HepG2 (cell line): ENCODE results near the gene HDGFL2. TPM values are rescaled to one million over a fixed set of nuclear protein-coding genes. Genes with fewer than 3 reads are reported as not detected.

ENCODE experiments used
- ATF5 ChIP-seq: sonication (generic); formaldehyde crosslinking; IDR thresholded peaks from 2 replicates; pipeline ENCODE4 v1.4.0; 2020; ENCODE audit warnings: mild to moderate bottlenecking, low read depth, missing genetic modification reagents
- CHCHD3 ChIP-seq: sonication (generic); formaldehyde crosslinking; IDR thresholded peaks from 2 replicates; pipeline ENCODE4 v1.8.0; 2022; ENCODE audit warnings: mild to moderate bottlenecking, missing genetic modification reagents, moderate library complexity
- ELF3 ChIP-seq: IDR thresholded peaks from 2 replicates; pipeline ENCODE4 v1.6.1; 2016; ENCODE audit warnings: missing genetic modification reagents, missing compliant biosample characterization
- EP300 ChIP-seq, 3 experiments: sonication (generic) in 1 of 3; formaldehyde crosslinking in 1 of 3; IDR thresholded peaks; 2 replicates each; pipeline versions ENCODE4 v1.5.1 to v1.6.1; 2011 to 2020; ENCODE audit warnings: low read depth in 2 of 3, low read length in 2 of 3, borderline replicate concordance in 1 of 3, improper control_type of control experiment in 1 of 3, mild to moderate bottlenecking in 1 of 3, missing genetic modification reagents in 1 of 3, moderate library complexity in 1 of 3
- GLMP ChIP-seq: sonication (generic); formaldehyde crosslinking; IDR thresholded peaks from 2 replicates; pipeline ENCODE4 v1.9.0; 2021; ENCODE audit warnings: missing genetic modification reagents, mild to moderate bottlenecking, borderline replicate concordance
- HIVEP1 ChIP-seq: sonication (generic); formaldehyde crosslinking; IDR thresholded peaks from 2 replicates; pipeline ENCODE4 v1.4.0; 2020; ENCODE audit warnings: mild to moderate bottlenecking, missing genetic modification reagents
- ISL2 ChIP-seq: sonication (generic); formaldehyde crosslinking; IDR thresholded peaks from 2 replicates; pipeline ENCODE4 v1.5.0; 2020; ENCODE audit warnings: missing genetic modification reagents
- KDM2A ChIP-seq: sonication (generic); formaldehyde crosslinking; IDR thresholded peaks from 2 replicates; pipeline ENCODE4 v1.4.0; 2020; ENCODE audit warnings: low read depth, missing genetic modification reagents, borderline replicate concordance
- KLF12 ChIP-seq: sonication (generic); formaldehyde crosslinking; IDR thresholded peaks from 2 replicates; pipeline ENCODE4 v1.4.0; 2020; ENCODE audit warnings: missing genetic modification reagents, borderline replicate concordance
- MIER3 ChIP-seq: IDR thresholded peaks from 2 replicates; pipeline ENCODE4 v1.6.1; 2016; ENCODE audit warnings: missing compliant biosample characterization, borderline replicate concordance
- SALL2 ChIP-seq: sonication (generic); formaldehyde crosslinking; IDR thresholded peaks from 2 replicates; pipeline ENCODE4 v1.8.1; 2023; ENCODE audit warnings: mild to moderate bottlenecking, missing genetic modification reagents, inconsistent platforms
- SMAD3 ChIP-seq: sonication (generic); formaldehyde crosslinking; IDR thresholded peaks from 2 replicates; pipeline ENCODE4 v1.4.0; 2020; ENCODE audit warnings: missing genetic modification reagents
- SP2 ChIP-seq: sonication (generic); formaldehyde crosslinking; IDR thresholded peaks from 2 replicates; pipeline ENCODE4 v1.5.1; 2020; ENCODE audit warnings: mild to moderate bottlenecking, missing genetic modification reagents
- ZBTB4 ChIP-seq: sonication (generic); formaldehyde crosslinking; IDR thresholded peaks from 2 replicates; pipeline ENCODE4 v1.4.0; 2020; ENCODE audit warnings: missing genetic modification reagents, mild to moderate bottlenecking, borderline replicate concordance
- ZFP1 ChIP-seq: IDR thresholded peaks from 2 replicates; pipeline ENCODE4 v1.6.1; 2016
- ZIK1 ChIP-seq: sonication (generic); formaldehyde crosslinking; IDR thresholded peaks from 2 replicates; pipeline ENCODE4 v1.5.0; 2020; ENCODE audit warnings: mild to moderate bottlenecking, low read depth, missing genetic modification reagents, borderline replicate concordance
- ZNF124 ChIP-seq: sonication (generic); formaldehyde crosslinking; IDR thresholded peaks from 2 replicates; pipeline ENCODE4 v1.4.0; 2020; ENCODE audit warnings: missing genetic modification reagents
- ZNF276 ChIP-seq: sonication (generic); formaldehyde crosslinking; IDR thresholded peaks from 2 replicates; pipeline ENCODE4 v1.4.0; 2020; ENCODE audit warnings: mild to moderate bottlenecking, low read depth, missing genetic modification reagents
- ZNF383 ChIP-seq: sonication (generic); formaldehyde crosslinking; IDR thresholded peaks from 2 replicates; pipeline ENCODE4 v1.4.0; 2020; ENCODE audit warnings: missing genetic modification reagents, mild to moderate bottlenecking, borderline replicate concordance
- ZNF562 ChIP-seq: sonication (generic); formaldehyde crosslinking; IDR thresholded peaks from 2 replicates; pipeline ENCODE4 v1.8.0; 2022; ENCODE audit warnings: missing genetic modification reagents, borderline replicate concordance
- ZNF672 ChIP-seq: sonication (generic); formaldehyde crosslinking; IDR thresholded peaks from 2 replicates; pipeline ENCODE4 v1.8.1; 2022; ENCODE audit warnings: missing genetic modification reagents
- ZNF777 ChIP-seq: sonication (generic); formaldehyde crosslinking; IDR thresholded peaks from 2 replicates; pipeline ENCODE4 v1.4.0; 2020; ENCODE audit warnings: missing genetic modification reagents
- ZNF83 ChIP-seq: sonication (generic); formaldehyde crosslinking; IDR thresholded peaks from 2 replicates; pipeline ENCODE4 v1.4.0; 2020; ENCODE audit warnings: missing genetic modification reagents, mild to moderate bottlenecking, borderline replicate concordance
- polyA plus RNA-seq, 8 experiments: library from polyadenylated mRNA; depleted of rRNA in 3 of 8; stranded (reverse) in 7 of 8; unstranded in 1 of 8; fragments of >200 nt; fragmentation: Illumina TruSeq in 4 of 8; extraction: Trizol in 4 of 8; gene quantifications; 2 replicates each; pipeline versions ENCODE4 v1.2.1 to v1.2.3, GENCODE V29; 2011 to 2016; ENCODE audit warnings: low read depth in 4 of 8, missing spikeins in 1 of 8, mixed read lengths in 1 of 8; ENCODE audit not compliant: insufficient read depth in 1 of 8
- total RNA-seq, 5 experiments: library from RNA; depleted of rRNA; stranded (reverse); fragments of >200 nt; fragmentation: Illumina TruSeq; extraction: Trizol; gene quantifications; 2 replicates each; pipeline ENCODE4 v1.2.3, GENCODE V29; 2016; ENCODE audit warnings: low read depth in 1 of 5

The HDGFL2 gene
- total and polyA plus RNA-seq, 2 of the 13 experiments (the other 11 are each of a cell fraction or from before 2014, with no cell fraction given) = 20.0 to 51.1 TPM

GRCh38 chr19:4534836-4535658 lies 63.0 kb downstream of the HDGFL2 start, which contains the start of gene PLIN5 (continued):
- no peak for TF ChIP-seq ZNF124
- TF ChIP-seq EP300 (IDR thresholded peaks at IDR 0.05; ENCODE audit: low read depth in 2 of 2, low read length in 2 of 2) = no peak
- no peak for TF ChIP-seq EP300 (CRISPR knock-in tag; IDR thresholded peaks at IDR 0.05; ENCODE audit: borderline replicate concordance)
- TF ChIP-seq GLMP (CRISPR knock-in tag) = no peak
- no peak for TF ChIP-seq ZIK1 (CRISPR knock-in tag)
- TF ChIP-seq ZFP1 = no peak
- TF ChIP-seq HIVEP1 (CRISPR knock-in tag) = no peak; the same call in 1 of the 2 replicates
- TF ChIP-seq CHCHD3 (CRISPR knock-in tag) = no peak
- TF ChIP-seq KDM2A = peak; percentile 64; the same call in 1 of the 2 replicates
- no peak for TF ChIP-seq ZBTB4 (CRISPR knock-in tag)
- TF ChIP-seq ZNF562 = no peak
- TF ChIP-seq KLF12 = no peak
- TF ChIP-seq ATF5 (CRISPR knock-in tag) = no peak
- TF ChIP-seq MIER3 (CRISPR knock-in tag) = peak; percentile 44; the same call in 1 of the 2 replicates
- peak; percentile 50; the same call in 1 of the 2 replicates for TF ChIP-seq SP2
- TF ChIP-seq ZNF672 (CRISPR knock-in tag) = no peak
- no peak for TF ChIP-seq ZNF777
- no peak for TF ChIP-seq ZNF383 (CRISPR knock-in tag)
- no peak for TF ChIP-seq SALL2 (CRISPR knock-in tag)
- TF ChIP-seq ISL2 (CRISPR knock-in tag) = no peak
- TF ChIP-seq ZNF83 (CRISPR knock-in tag) = peak; percentile 38; the same call in 1 of the 2 replicates
- 0 out of 2 replicates have a peak, but pooled peaks have one; percentile 36 for TF ChIP-seq ZNF276 (CRISPR knock-in tag)
- no peak for TF ChIP-seq ELF3 (CRISPR knock-in tag)
- no peak for TF ChIP-seq SMAD3
